Left lung (tissue), 10 donors: ENCODE data around the gene ARHGAP21. TPM values are rescaled to one million over a fixed set of nuclear protein-coding genes. Genes with fewer than 3 reads are reported as not detected.
A peak's percentile ranks its signal among the peaks of the same experiment; 100 is the strongest.

Experiments used
- ATAC-seq: fragments of 200-7000 bp; cut with Tn5 transposase; one replicate; pipeline ENCODE4 v1.9.1; 2020; ENCODE audit warnings: moderate library complexity
- DNase-seq, 4 donors: peaks; one replicate each; pipeline ENCODE4 v3.0.0-alpha.2; 2013 to 2020
- H3K27ac ChIP-seq, 2 donors: fragments of 200-600 bp; sonication (generic) in 1 of 2; one replicate each; pipeline versions ENCODE4 v1.5.0 to v1.8.0; 2020 to 2021
- H3K27me3 ChIP-seq, 2 donors: fragments of 200-600 bp; sonication (generic) in 1 of 2; one replicate each; pipeline versions ENCODE4 v1.5.0 to v1.8.0; 2020 to 2021
- H3K36me3 ChIP-seq, 2 donors: fragments of 200-600 bp; sonication (generic) in 1 of 2; one replicate each; pipeline versions ENCODE4 v1.5.0 to v1.8.0; 2020 to 2021
- H3K4me1 ChIP-seq, 2 donors: fragments of 200-600 bp; one replicate each; pipeline ENCODE4 v1.8.0; 2021
- H3K4me3 ChIP-seq, 2 donors: fragments of 200-600 bp; sonication (generic) in 1 of 2; one replicate each; pipeline versions ENCODE4 v1.5.0 to v1.8.0; 2020 to 2021; ENCODE audit warnings: mild to moderate bottlenecking in 1 of 2
- H3K9me3 ChIP-seq, 2 donors: fragments of 200-600 bp; sonication (generic) in 1 of 2; one replicate each; pipeline versions ENCODE4 v1.5.0 to v1.8.0; 2020 to 2021
- CTCF ChIP-seq, 2 donors: fragments of 200-600 bp; sonication (generic) in 1 of 2; IDR thresholded peaks; one replicate each; pipeline versions ENCODE4 v1.5.0 to v1.8.0; 2021; ENCODE audit warnings: antibody characterized with exemption in 2 of 2
- intact Hi-C, 2 donors: fragments of 100-400 bp; cut with DNase I; formaldehyde crosslinking; loops; one replicate each; pipeline versions ENCODE4 v1.11.2 to v1.14.2; 2022
- polyA plus RNA-seq, 6 donors: library from polyadenylated mRNA; unstranded; fragments of 120-200 nt; gene quantifications; one replicate each; pipeline ENCODE4 v1.2.1, GENCODE V29; 2013; ENCODE audit not compliant: insufficient read length in 6 of 6
- total RNA-seq, 2 donors: library from RNA; stranded (reverse); fragmentation: NEBNext Ultra II Directional; extraction: Animal tissue kit (Norgen Biotek cat#: 25700); gene quantifications; one replicate each; pipeline ENCODE4 v1.2.1, GENCODE V29; 2021
- donor health status: DM: no; HTN: yes; CAD: no.
- donor health status: DM: no; HTN: no; CAD: no.

The ARHGAP21 gene
- total and polyA plus RNA-seq, 8 donors, result 74.3 to 155 (median 126) TPM

GRCh38 chr10:24570658-24571426 lies 152.8 kb downstream of the ARHGAP21 start:
- TF ChIP-seq CTCF (IDR thresholded peaks at IDR 0.05), result no peak
- intact Hi-C loops, result no loop called here
- Histone ChIP-seq H3K9me3 (no peaks in the 10 kb centered on the region), H3K27me3 (no peaks in the 10 kb centered on the region), H3K36me3 (no peaks in the 10 kb centered on the region), H3K4me1 (no peaks in the 10 kb centered on the region), H3K27ac (no peak overlapping the region), H3K4me3 (no peak overlapping the region)
- DNase-seq, result no peak
- no peak for ATAC-seq

GRCh38 chr10:24569828-24570657 lies 153.6 kb downstream of the ARHGAP21 start:
- Histone ChIP-seq H3K9me3 (no peaks in the 10 kb centered on the region), H3K27me3 (no peaks in the 10 kb centered on the region), H3K27ac (no peak overlapping the region), H3K36me3 (no peaks in the 10 kb centered on the region), H3K4me3 (no peak overlapping the region), H3K4me1 (no peaks in the 10 kb centered on the region)
- ATAC-seq (no peak), DNase-seq (no peak)
- no peak for TF ChIP-seq CTCF (IDR thresholded peaks at IDR 0.05)
- intact Hi-C loops, result no loop called here

- DNase-seq (no peak), ATAC-seq (peak; percentile 51)
- Histone ChIP-seq H3K36me3 (no peaks in the 10 kb centered on the region), H3K27ac (no peak overlapping the region), H3K9me3 (no peaks in the 10 kb centered on the region), H3K4me1 (no peaks in the 10 kb centered on the region), H3K27me3 (no peaks in the 10 kb centered on the region), H3K4me3 (no peak overlapping the region)
- intact Hi-C loops, result no loop called here
- TF ChIP-seq CTCF (IDR thresholded peaks at IDR 0.05), result no peak
Measured at GRCh38 chr10:24569330-24569796, 154.3 kb downstream of the ARHGAP21 start.

GRCh38 chr10:24568042-24568441 lies 155.6 kb downstream of the ARHGAP21 start:
- no peaks in the 10 kb centered on the region for H3K4me1 ChIP-seq
- no peak overlapping the region for H3K4me3 ChIP-seq
- H3K9me3 ChIP-seq, result no peaks in the 10 kb centered on the region
- TF ChIP-seq CTCF (IDR thresholded peaks at IDR 0.05), result no peak
- ATAC-seq (no peak), DNase-seq (no peak)
- intact Hi-C loops, result no loop called here
- H3K27me3 ChIP-seq, result no peaks in the 10 kb centered on the region
- H3K27ac ChIP-seq, result no peak overlapping the region
- H3K36me3 ChIP-seq, result no peaks in the 10 kb centered on the region

GRCh38 chr10:24561453-24561852 lies 162.2 kb downstream of the ARHGAP21 start:
- Histone ChIP-seq H3K4me1 (no peaks in the 10 kb centered on the region), H3K27ac (no peak overlapping the region), H3K9me3 (no peaks in the 10 kb centered on the region), H3K36me3 (no peaks in the 10 kb centered on the region), H3K4me3 (no peak overlapping the region), H3K27me3 (no peaks in the 10 kb centered on the region)
- no peak for TF ChIP-seq CTCF (IDR thresholded peaks at IDR 0.05)
- intact Hi-C loops, result no loop called here
- ATAC-seq, result no peak
- DNase-seq, result no peak
